GM19463 (cell line): Measurements from ENCODE around the gene DYNC2LI1.
"Not testable (repeated sequence)": the region's sequence is repeated elsewhere in the genome, so short reads cannot be mapped to it uniquely, and the experiment has no call there.

Experiments used
- ATAC-seq: cut with Tn5 transposase; IDR thresholded peaks from one replicate; pipeline ENCODE4 v1.9.1; 2021; ENCODE audit warnings: mild to moderate bottlenecking, moderate library complexity; ENCODE audit not compliant: unreplicated experiment

DYNC2LI1 gene

DNA sequence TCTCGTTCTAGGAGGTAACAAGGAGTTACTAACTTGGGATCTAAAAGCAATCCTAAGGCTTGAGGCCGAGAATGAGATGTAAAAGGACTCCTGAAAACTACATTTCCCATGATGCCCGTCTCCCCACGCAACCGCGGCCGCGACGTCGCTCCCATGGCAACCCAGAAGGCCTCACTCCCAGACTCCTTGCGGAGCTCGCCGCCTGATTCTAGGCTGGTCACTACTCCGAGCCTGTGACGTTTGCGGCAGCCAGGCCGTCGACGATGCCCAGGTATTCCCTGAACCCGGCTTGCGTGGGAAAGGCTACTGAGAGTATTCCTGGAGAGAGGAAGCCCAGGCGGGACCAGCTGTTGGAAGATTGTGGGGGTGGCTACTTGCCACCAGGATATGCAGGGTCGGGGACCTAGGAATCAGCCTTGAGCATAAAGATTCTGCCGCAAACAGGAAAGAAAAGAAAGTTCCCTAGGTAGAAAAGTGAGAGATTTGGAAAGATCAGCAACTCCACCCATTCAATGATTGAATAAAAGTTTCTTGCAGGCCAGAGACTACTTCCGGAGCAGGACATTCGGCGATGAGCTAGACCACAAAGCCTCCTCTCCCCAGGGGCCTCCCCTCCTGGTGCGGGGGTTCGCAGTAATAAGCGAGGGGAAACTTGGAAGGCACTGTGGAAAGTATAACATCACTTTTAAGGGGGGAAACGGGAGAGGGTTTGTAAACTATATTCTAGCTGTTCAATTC lies at the start of gene DYNC2LI1:
Gene DYNC2LI1, plus strand, starts transcription at position 164 of the 738 bp plus-strand sequence. Its CDS starts 100 bp downstream, at position 264.
- ATAC-seq: peak; percentile 100

DNA sequence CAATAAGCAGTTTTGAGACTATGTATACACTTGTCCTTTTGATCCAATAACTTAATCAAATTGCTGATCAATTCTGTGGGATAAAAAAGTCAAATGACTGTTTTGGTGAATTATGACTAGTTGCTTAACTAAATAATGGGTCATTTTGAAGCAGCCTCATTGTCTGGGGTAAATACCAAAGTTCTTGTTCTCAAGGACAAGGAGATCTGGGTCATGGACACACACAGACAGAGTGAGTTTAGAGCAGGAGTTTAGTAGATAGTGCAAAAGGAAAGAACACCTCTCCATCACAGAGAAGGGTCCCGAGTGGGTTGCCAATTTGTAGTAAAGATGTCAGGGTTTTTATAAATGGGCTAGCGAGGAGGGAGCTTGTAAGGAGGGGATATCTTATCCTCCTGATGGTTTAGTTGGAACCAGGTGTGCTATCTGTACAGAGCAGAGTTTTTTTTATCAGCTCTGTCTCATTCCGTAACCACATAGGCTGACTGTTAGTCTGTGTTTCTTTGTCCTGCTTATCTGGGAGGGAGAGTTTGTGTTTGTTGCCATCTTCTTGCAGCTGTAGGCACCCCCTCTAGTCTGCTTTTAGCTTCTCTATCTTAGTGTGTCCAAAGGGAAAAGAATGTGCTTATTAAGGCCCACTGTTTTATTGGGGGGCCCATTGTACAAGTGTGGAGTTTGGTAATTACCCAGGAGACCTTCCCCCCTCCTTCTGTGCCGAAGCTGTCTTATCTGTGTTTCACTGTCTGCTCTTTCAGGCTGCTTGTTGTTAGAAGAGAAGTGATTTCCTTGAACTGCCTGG lies 48.9 kb upstream of the DYNC2LI1 start:
- no peak for ATAC-seq

DNA sequence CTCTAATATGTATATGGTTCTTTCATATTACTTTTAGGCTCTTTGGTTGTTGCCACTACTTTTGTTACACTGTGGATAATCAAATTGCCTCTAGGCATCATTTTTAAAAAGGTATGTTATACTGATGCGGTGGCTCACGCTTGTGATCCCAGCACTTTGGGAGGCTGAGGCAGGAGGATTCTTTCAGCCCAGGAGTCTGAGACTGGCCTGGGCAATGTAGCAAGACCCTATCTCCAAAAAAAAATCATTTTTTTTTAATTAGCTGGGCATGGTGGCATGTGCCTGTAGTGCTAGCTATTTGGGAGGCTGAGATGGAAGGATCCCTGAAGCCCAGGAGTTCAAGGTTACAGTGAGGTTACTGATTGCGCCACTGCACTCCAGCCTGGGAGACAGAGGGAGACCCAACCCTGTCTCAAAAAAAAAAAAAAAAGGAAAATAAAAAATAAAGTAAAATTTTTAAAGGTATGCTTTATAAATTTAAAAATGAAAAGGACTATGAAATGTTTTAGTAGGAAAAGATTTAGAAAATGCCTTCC lies 48.1 kb upstream of the DYNC2LI1 start:
- no peak for ATAC-seq

DNA sequence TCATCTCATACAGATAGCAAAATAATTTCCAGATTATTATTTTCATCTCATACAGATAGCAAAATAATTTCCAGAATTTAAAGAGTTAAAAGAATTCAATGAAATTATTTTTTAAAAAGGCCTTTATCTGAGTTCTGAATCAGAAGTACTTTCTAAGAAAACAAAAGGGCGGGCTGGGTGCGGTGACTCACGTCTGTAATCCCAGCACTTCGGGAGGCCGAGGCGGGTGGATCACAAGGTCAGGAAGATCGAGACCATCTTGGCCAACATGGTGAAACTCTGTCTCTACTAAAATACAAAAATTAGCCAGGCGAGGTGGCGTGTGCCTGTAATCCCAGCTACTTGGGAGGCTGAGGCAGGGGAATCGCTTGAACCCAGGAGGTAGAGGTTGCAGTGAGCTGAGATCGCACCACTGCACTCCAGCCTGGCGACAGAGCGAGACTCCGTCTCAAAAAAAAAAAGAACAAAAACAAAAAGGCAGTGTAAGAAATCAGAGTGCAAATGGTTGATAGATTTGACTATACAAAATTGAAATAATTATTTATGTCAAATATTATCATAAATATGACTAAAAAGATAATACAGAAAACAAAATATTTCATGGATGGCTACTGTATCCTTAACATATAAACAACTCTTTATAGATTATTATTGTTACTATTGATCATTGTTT lies 46.7 kb upstream of the DYNC2LI1 start:
- ATAC-seq: not testable (repeated sequence)

DNA sequence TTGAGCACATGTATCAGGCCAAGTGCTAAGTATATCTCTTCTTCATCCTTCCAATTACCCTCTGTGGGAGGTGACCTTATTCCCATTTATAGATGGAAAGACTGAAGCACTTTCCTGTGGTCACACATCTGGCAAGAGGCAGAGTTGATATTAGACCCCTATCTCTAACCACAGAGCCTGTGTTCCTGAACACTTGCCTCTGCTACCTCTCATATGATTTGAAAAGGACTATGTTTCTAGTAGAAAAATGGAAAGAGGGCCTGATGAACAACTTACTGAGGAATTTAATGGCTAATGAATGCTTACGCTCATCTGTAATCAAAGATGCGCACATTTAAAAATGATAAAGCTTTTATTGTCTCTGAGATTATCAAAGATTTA lies 46.2 kb upstream of the DYNC2LI1 start:
- no peak for ATAC-seq

DNA sequence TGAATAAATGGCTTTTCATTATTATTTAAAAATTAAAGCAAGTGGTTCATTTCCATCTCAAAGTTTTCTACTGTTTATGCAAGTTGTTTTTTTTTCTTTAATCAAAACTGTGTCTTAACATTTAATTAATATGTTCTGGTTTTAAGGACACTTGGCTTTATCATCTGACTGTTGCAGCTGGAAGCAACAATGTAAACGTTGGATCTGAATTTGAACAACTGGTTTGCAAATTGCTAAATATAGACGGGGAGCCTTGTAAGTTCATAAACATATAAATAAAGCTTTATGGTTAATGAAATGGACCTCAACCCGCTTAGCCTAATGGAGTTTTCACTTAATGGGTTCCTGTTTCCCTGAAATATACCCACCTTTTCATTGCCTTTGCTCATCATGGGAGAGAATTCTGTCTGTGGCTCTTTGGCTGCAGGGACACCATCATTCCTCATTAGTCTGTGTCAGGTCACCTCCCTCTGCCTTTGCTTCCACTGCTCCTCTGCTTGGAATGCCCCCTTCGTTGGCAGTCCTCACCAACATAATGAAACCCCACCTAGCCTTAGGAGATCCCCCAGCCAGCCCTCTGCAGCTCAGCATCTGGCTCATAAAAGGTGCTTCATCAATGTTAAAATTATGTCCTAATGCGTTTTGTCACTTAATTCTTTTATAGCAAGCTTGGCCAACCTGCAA lies 44.2 kb upstream of the DYNC2LI1 start:
- no peak for ATAC-seq

DNA sequence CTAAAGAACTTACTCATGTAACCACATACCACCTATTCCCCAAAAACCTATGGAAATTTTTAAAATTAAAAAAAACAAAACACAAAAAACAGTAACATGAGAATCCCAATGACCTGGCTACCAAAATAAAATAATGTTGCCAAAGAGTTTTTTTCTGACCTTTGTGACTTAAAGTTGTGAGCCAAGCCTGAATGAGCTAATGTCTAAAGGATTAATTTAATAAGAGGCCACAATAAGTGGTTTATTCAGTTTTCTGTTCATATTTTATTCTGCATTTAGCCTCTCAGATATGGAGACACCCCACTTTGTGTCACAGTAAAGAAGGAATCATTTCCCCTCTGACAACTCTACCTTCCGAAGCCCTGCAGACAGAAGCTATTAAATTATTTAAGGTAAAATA lies 42.6 kb upstream of the DYNC2LI1 start:
- ATAC-seq: no peak

DNA sequence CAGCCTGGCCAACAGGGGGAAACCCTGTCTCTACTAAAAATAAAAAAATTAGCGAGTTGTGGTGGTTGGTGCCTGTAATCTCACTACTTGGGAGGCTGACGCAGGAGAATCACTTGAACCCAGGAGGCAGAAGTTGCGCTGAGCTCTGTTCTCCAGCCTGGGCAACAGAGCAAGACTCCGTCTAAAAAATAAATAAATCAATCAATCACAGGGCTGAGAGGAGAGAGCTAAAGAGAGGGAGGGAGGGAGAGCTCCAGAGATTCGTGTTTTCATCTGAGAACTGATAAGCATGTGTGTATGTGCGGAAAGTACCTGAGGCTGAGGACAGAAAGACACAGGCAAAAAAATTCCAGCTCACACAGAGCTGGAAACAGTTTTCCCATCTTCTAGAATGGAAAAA lies 37.2 kb upstream of the DYNC2LI1 start:
- ATAC-seq: no peak

DNA sequence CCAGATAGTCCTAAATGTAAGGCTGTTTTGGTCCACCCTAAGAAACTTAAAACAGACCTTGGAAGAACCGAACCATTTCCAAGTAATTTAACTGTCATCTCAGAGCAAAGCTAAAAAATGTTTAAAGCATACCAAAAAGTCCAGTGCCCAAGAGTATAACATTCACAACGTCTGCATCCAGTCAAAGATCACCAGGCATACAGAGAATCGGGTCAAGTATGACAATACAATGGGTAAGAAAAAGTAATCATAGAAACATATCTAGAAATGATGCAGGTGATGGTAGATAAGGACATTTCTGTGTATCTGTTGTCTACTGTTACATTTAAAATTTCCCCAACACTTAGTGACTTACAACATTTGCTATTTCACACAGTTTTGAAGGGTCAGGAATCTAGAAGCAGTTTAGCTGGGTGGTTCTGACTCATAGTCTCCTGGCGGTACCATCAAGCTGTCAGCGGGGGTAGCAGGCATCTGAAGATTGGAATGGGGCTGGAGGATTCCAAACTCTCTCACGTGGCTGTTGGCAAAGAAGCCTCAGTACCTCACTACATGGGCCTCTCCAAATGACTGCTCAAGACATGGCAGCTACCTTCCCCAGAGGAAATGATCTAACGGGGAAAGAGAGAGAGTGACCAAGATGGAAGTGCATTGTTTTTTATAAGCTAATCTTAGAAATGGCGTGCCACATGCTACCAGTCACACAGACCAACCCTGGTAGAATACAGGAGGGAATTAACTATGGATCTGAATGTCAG lies 36.6 kb upstream of the DYNC2LI1 start:
- ATAC-seq: no peak

DNA sequence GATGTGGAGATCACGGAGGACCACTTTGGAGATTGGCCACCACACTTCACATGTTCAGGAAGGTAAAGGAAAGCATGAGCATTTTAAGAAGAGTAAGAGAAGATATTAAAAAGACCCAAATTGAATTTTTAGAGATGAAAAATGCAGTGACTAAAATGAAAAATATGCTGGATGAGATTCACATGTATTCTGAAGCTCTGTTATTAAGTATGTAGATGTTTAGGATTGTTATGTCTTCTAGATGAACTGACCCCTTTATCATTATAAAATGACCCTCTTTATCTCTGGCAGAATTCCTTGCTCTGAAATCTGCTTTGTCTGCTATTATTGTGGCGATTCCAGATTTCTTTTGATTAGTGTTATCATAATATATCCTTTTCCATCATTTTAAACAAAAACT lies 36.0 kb upstream of the DYNC2LI1 start:
- ATAC-seq: no peak

DNA sequence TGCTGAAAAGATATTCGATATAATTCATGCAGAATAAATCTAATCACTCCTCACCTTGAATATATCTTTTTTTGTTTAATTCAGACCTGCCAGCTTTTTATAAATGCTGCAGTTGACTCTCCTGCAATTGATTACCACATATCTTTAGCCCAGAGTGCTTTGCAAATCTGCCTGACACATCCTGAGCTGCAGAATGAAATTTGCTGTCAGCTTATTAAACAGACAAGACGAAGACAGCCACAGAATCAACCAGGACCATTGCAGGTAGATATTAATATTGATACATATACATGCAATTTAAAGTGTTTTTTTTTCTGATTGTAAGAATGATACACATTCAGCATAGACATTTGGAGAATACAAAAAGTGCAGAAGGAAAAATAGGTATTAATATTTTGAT lies 35.6 kb upstream of the DYNC2LI1 start:
- ATAC-seq: no peak

DNA sequence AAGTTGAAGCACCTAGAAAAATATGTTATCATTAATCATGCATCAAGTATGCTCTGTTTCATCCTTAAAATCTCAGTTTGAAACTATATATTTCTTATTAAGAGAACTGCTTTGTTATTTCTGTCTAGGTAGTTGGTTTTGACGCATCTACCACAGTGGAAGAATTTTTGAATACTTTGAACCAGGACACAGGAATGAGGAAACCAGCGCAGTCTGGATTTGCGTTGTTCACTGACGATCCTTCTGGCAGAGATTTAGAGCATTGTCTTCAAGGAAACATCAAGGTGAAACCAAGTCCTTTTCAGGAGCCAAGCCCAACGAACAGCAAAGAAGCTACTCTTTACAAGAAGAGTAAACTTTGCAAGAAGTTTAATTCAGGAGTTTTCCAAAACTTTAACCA lies 30.1 kb upstream of the DYNC2LI1 start:
- ATAC-seq: no peak

DNA sequence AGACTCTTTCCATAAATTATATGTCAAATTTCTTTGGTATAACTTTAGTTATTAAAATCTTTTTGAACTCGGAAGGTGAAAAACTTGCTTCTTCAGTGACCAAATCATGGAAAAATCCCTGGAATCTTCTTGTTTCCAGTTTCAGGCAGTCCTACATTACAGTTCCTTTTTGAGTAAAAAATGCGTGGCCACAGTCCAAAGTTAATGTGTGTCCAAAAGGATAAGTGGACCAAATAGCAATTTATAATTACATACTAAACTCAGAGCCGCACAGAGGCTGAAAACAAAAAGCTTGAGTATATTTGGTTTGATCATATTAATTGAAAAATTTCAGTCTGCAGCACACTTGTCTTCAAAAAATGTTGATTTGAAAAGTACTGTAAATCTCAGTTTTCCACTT lies 28.4 kb upstream of the DYNC2LI1 start:
- no peak for ATAC-seq

DNA sequence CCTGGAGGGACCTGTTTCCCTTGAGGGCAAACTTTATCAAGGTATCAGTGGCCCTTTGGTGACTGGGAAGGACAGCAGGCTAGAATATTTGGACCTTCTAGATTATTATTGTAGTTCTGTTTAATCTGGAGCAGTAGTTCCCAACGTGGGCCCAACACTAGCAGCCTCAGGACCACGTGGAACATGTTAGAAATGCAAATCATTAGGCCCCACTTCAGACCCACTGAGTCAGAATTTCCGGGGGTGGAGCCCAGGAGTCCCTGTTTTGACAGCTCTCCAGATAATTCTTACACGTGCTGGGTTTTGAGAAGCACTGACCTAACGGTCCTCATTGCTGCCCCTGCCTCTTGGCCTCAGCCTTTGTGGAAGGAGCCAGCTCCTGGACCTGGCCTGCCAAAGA lies 25.5 kb upstream of the DYNC2LI1 start:
- ATAC-seq: no peak

DNA sequence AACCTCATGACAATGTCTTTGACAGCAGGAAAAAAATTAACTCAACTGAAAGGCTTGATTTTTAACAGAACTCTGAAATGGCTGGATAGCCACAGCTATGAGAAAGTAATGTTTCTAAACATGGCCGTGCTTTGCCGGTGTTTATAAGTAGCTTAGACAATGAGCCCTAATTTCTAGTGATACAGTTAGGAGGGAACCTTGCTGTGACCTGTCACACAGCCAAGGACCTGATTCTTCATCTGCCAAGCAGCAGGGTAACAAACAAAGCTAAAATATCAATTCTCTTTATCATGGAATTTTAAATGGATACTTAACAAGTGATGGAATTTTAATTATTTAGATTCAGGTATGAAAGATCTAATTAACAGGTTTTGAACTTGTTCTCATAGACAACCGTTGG lies 24.3 kb upstream of the DYNC2LI1 start:
- ATAC-seq: no peak

DNA sequence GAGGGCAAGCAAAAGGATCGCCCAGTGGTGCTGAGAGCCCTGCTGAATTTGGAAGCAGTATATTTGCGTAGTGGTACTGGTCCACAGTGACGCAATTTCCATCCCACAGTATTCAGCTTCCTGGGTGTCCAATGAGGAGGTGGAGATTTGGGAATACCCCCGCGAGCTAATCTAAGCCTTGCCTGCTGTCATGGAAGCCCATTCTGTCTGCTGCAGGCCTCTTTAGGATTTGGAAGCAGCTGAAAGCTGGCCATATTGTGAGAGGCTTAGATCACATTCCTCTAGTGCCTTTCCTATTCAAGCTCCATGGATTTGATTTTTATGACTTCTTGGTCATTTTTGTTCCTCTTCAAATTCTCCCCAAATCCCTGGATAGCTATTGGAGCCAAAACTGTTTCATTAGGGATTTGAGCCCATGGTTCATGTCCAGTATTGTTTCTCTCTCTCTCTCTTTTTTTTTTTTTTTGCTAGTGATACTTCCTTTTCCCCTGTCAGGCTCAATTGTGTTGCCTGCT lies 22.3 kb upstream of the DYNC2LI1 start:
- no peak for ATAC-seq

DNA sequence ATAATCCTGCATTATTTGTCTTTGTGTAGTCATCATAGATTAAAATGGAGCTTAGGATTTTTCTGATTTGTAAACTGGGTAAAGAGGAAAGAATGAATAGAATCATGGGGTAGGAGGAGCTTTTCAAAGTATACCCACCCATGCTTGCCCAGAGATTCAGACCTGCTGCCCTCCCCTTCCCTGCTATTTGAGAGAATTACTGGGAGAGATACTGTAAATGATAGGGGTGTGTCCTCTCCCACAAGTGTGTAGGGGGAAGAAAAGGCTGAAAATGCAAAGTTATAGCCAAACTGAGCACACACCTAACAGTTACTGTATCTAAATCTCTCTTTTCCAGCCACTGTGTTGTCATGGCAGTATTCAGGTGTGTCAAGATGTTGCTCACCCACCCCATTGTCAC lies 21.5 kb upstream of the DYNC2LI1 start:
- ATAC-seq: no peak

DNA sequence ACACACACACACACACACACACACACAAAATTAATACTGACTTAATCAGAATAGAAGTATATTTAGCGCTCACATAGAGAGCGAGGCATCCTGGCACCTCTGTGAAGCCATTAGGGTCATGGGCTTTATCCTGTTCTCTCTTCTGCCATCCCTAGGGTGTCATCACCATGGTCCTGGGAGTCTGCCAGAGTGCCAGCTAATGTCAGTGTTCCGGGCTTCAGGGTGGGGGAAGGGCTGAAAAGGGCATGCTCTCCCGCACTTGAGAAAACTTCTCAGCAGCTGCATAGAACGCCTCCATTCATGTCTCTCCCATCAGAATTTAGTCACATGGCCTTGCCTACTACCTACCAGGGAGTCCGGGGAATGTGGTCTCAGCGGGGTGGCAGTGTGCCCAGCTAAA lies 19.7 kb upstream of the DYNC2LI1 start:
- ATAC-seq: no peak

DNA sequence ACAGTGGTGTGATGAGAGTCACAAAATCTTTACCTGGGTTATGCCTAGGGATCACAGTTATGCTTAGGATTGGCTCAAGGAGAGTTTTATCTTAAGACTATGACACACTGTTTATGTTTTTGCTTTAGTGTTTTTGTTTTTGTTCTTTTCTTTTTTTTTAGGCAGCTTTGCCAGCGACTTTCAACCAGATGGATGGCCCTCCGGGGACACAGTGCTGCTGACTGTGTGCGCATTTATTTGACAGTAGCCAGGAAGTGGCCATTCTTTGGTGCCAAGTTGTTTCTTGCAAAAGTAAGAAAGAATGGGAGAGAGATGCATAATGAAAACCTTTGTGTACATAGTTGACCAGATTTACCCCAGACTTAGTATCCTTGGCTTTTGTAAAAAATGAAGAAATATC lies 15.1 kb upstream of the DYNC2LI1 start:
- ATAC-seq: no peak

DNA sequence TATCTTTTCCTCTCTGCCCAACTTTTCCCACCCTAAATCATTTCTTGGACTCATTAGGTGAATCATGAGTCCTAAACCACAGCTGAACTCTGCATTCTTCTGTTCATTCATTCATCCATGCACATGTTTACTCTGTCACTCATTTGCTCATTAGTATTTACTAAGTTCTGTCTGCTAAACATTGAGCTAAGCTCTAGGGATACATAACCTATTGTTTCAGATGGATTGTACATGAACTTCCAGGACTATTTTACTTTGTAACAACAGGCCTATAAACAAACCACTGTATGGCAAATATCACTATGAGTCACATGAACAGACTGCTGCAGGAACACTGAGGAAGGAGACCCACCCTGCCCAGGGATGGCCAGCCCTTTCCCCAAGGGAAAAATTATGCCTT lies 14.6 kb upstream of the DYNC2LI1 start:
- no peak for ATAC-seq
